Measurements from ENCODE around the gene GAMT. TPM values are rescaled to one million over a fixed set of nuclear protein-coding genes. Genes with fewer than 3 reads are reported as not detected.

Gene GAMT
- total and polyA plus RNA-seq, 2 of the 13 experiments (the other 11 are each of a cell fraction or from before 2014, with no cell fraction given) = 115 to 124 TPM

DNA sequence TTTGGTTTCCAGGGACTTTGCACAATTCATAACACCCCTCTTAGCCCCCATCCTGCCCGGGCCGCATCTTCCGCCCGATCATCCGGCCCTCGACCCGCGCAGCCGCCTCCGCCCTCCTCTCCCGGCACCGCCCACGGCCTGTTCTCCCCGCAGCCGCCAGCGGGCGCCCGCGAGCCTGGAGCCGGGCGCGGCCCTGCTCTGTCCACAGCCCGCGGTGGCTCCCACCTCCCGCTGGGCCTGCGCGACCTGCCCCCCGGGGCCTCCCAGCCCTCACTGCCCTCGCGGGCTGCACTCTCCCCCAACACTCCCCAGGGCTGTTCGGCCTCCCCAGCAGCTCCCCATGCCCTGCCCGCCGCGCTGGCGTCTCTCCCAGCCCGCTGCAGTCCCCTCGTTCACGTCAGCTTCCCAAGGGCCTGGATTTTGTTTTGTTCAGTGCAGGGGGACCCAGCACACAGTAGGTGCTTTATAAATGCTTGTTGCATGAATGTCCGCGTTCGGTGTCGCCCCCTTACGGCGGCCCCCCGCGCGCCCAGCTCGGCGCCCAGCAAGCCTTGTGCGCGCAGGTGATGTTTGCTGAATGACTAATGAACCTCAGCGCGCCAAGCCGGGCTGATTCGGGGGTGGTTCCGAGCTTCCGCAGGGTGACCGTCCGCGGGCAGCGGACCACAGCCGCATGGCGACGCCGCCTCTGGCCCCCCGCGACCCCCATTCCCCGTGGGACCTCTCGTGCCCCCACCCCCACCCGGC is 44.0 kb upstream of the GAMT start (continued):
- TF ChIP-seq KLF11 (CRISPR knock-in tag; IDR thresholded peaks at IDR 0.05) = no peak
- TF ChIP-seq ZNF253 (CRISPR knock-in tag; IDR thresholded peaks at IDR 0.05; ENCODE audit: borderline replicate concordance) = no peak
- no peak for TF ChIP-seq PRDM15 (CRISPR knock-in tag; IDR thresholded peaks at IDR 0.05)
- no peak for TF ChIP-seq ZZZ3 (CRISPR knock-in tag; IDR thresholded peaks at IDR 0.05; ENCODE audit: borderline replicate concordance)
- TF ChIP-seq U2AF2 (IDR thresholded peaks at IDR 0.05; ENCODE audit: low read depth, low read length) = no peak
- no peak for TF ChIP-seq NFE2 (CRISPR knock-in tag; IDR thresholded peaks at IDR 0.05)
- 0 out of 2 replicates have a peak, but pooled peaks have one; percentile 23 for TF ChIP-seq ZNF543 (CRISPR knock-in tag; IDR thresholded peaks at IDR 0.05)
- peak; percentile 66; the same call in 1 of the 2 replicates for TF ChIP-seq ZSCAN21 (CRISPR knock-in tag; IDR thresholded peaks at IDR 0.05; ENCODE audit: borderline replicate concordance)
- no peak for TF ChIP-seq ELF1 (CRISPR knock-in tag; IDR thresholded peaks at IDR 0.05)
- no peak for TF ChIP-seq SCMH1 (CRISPR knock-in tag; IDR thresholded peaks at IDR 0.05; ENCODE audit: borderline replicate concordance)
- no peak for TF ChIP-seq ZNF333 (CRISPR knock-in tag; IDR thresholded peaks at IDR 0.05; ENCODE audit: borderline replicate concordance)
- TF ChIP-seq, protein P1, sequence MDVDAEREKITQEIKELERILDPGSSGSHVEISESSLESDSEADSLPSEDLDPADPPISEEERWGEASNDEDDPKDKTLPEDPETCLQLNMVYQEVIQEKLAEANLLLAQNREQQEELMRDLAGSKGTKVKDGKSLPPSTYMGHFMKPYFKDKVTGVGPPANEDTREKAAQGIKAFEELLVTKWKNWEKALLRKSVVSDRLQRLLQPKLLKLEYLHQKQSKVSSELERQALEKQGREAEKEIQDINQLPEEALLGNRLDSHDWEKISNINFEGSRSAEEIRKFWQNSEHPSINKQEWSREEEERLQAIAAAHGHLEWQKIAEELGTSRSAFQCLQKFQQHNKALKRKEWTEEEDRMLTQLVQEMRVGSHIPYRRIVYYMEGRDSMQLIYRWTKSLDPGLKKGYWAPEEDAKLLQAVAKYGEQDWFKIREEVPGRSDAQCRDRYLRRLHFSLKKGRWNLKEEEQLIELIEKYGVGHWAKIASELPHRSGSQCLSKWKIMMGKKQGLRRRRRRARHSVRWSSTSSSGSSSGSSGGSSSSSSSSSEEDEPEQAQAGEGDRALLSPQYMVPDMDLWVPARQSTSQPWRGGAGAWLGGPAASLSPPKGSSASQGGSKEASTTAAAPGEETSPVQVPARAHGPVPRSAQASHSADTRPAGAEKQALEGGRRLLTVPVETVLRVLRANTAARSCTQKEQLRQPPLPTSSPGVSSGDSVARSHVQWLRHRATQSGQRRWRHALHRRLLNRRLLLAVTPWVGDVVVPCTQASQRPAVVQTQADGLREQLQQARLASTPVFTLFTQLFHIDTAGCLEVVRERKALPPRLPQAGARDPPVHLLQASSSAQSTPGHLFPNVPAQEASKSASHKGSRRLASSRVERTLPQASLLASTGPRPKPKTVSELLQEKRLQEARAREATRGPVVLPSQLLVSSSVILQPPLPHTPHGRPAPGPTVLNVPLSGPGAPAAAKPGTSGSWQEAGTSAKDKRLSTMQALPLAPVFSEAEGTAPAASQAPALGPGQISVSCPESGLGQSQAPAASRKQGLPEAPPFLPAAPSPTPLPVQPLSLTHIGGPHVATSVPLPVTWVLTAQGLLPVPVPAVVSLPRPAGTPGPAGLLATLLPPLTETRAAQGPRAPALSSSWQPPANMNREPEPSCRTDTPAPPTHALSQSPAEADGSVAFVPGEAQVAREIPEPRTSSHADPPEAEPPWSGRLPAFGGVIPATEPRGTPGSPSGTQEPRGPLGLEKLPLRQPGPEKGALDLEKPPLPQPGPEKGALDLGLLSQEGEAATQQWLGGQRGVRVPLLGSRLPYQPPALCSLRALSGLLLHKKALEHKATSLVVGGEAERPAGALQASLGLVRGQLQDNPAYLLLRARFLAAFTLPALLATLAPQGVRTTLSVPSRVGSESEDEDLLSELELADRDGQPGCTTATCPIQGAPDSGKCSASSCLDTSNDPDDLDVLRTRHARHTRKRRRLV (CRISPR knock-in tag; IDR thresholded peaks at IDR 0.05) = no peak
- 0 out of 2 replicates have a peak, but pooled peaks have one; percentile 26 for TF ChIP-seq ZNF503 (CRISPR knock-in tag; IDR thresholded peaks at IDR 0.05)
- TF ChIP-seq EED (CRISPR knock-in tag; IDR thresholded peaks at IDR 0.05) = no peak
- no peak for TF ChIP-seq ZNF275 (CRISPR knock-in tag; IDR thresholded peaks at IDR 0.05; ENCODE audit: borderline replicate concordance)
- TF ChIP-seq FOXK2 (IDR thresholded peaks at IDR 0.05) = no peak
- TF ChIP-seq ONECUT2 (CRISPR knock-in tag; IDR thresholded peaks at IDR 0.05) = no peak
- 0 out of 2 replicates have a peak, but pooled peaks have one; percentile 59 for TF ChIP-seq GTF3A (CRISPR knock-in tag; conservative IDR thresholded peaks at IDR 0.05)

Data from HepG2 (cell line).